ENCODE data around the gene UBE2J2. TPM values are rescaled to one million over a fixed set of nuclear protein-coding genes. Genes with fewer than 3 reads are reported as not detected.

The UBE2J2 gene
- total and polyA plus RNA-seq, 5 donors: 34.9 to 41.2 (median 38.2) TPM

- no peaks in the 10 kb centered on the region for H3K9me3 ChIP-seq (ENCODE audit: control insufficient read depth, low read length)
- DNase-seq (peak in 1 of 3 donors; percentile 49), ATAC-seq (peak in 1 of 2 donors; percentile 0)
- H3K27ac ChIP-seq (ENCODE audit: low read length): no peak overlapping the region
- 89% methylated on average over 15 of the region's 15 CpGs for WGBS
- peaks cover 19% of the 10 kb centered on the region for H3K4me1 ChIP-seq (ENCODE audit: control insufficient read depth, insufficient read depth, low read length)
- no peak overlapping the region for H3K4me3 ChIP-seq (ENCODE audit: low read length)
- no peaks in the 10 kb centered on the region for H3K27me3 ChIP-seq (ENCODE audit: control insufficient read depth, insufficient read depth)
- intact Hi-C loops (cut with DNase I): no loop called here
Observed at GRCh38 chr1:1274931-1275431, 1.3 kb upstream of the UBE2J2 start.

- no peaks in the 10 kb centered on the region for H3K27me3 ChIP-seq (ENCODE audit: control insufficient read depth, insufficient read depth)
- H3K27ac ChIP-seq (ENCODE audit: low read length): no peak overlapping the region
- intact Hi-C loops (cut with DNase I): no loop called here
- H3K4me3 ChIP-seq (ENCODE audit: low read length): peak overlapping the region; percentile 80
- 18% methylated on average over 31 of the region's 31 CpGs for WGBS
- ATAC-seq: peak in 1 of 2 donors; percentile 49
- H3K4me1 ChIP-seq (ENCODE audit: control insufficient read depth, insufficient read depth, low read length): peaks cover 19% of the 10 kb centered on the region
- DNase-seq: peak in 1 of 3 donors; percentile 54
- no peaks in the 10 kb centered on the region for H3K9me3 ChIP-seq (ENCODE audit: control insufficient read depth, low read length)
Observed at GRCh38 chr1:1274299-1274930, 761 bp upstream of the UBE2J2 start.

- H3K4me1 ChIP-seq (ENCODE audit: control insufficient read depth, insufficient read depth, low read length): peaks cover 19% of the 10 kb centered on the region
- no peaks in the 10 kb centered on the region for H3K9me3 ChIP-seq (ENCODE audit: control insufficient read depth, low read length)
- H3K27ac ChIP-seq (ENCODE audit: low read length): peak overlapping the region; percentile 76
- DNase-seq: peak in 1 of 3 donors; percentile 64
- intact Hi-C loops (cut with DNase I): no loop called here
- H3K27me3 ChIP-seq (ENCODE audit: control insufficient read depth, insufficient read depth): no peaks in the 10 kb centered on the region
- no peak for ATAC-seq
- H3K4me3 ChIP-seq (ENCODE audit: low read length): peak overlapping the region; percentile 80
- WGBS: under 1% methylated on average over 31 of the region's 31 CpGs
Observed at GRCh38 chr1:1273209-1273511, 494 bp downstream of the UBE2J2 start.

- 33% methylated on average over 43 of the region's 43 CpGs for WGBS
- peaks cover 19% of the 10 kb centered on the region for H3K4me1 ChIP-seq (ENCODE audit: control insufficient read depth, insufficient read depth, low read length)
- DNase-seq: peak in 1 of 3 donors; percentile 50
Observed at GRCh38 chr1:1272341-1273208, 1.1 kb downstream of the UBE2J2 start.

GRCh38 chr1:1270813-1271212 is 2.8 kb downstream of the UBE2J2 start:
- DNase-seq (peak in 2 of 3 donors; percentile 64 to 69), ATAC-seq (peak in 1 of 2 donors; percentile 4)
- WGBS: 48% methylated on average over 7 of the region's 7 CpGs
- Histone ChIP-seq H3K27ac (ENCODE audit: low read length) (no peak overlapping the region), H3K4me3 (ENCODE audit: low read length) (no peak overlapping the region), H3K9me3 (ENCODE audit: control insufficient read depth, low read length) (no peaks in the 10 kb centered on the region), H3K4me1 (ENCODE audit: control insufficient read depth, insufficient read depth, low read length) (peaks cover 19% of the 10 kb centered on the region), H3K27me3 (ENCODE audit: control insufficient read depth, insufficient read depth) (no peaks in the 10 kb centered on the region)
- intact Hi-C loops (cut with DNase I): no loop called here

More at GRCh38 chr1:1272341-1273208, 1.1 kb downstream of the UBE2J2 start:
- intact Hi-C loops (cut with DNase I): no loop called here
- peak overlapping the region; percentile 76 for H3K27ac ChIP-seq (ENCODE audit: low read length)
- peak overlapping the region; percentile 80 for H3K4me3 ChIP-seq (ENCODE audit: low read length)
- no peak for ATAC-seq
- no peaks in the 10 kb centered on the region for H3K27me3 ChIP-seq (ENCODE audit: control insufficient read depth, insufficient read depth)
- no peaks in the 10 kb centered on the region for H3K9me3 ChIP-seq (ENCODE audit: control insufficient read depth, low read length)

- ATAC-seq: no peak
- 96% methylated on average over 13 of the region's 13 CpGs for WGBS
- H3K27ac ChIP-seq (ENCODE audit: low read length): no peak overlapping the region
- intact Hi-C loops (cut with DNase I): no loop called here
- H3K4me1 ChIP-seq (ENCODE audit: control insufficient read depth, insufficient read depth, low read length): peaks cover 16% of the 10 kb centered on the region
- no peaks in the 10 kb centered on the region for H3K9me3 ChIP-seq (ENCODE audit: control insufficient read depth, low read length)
- DNase-seq: peak in 1 of 3 donors; percentile 51
- H3K4me3 ChIP-seq (ENCODE audit: low read length): no peak overlapping the region
- H3K27me3 ChIP-seq (ENCODE audit: control insufficient read depth, insufficient read depth): no peaks in the 10 kb centered on the region
Observed at GRCh38 chr1:1268284-1268682, 5.4 kb downstream of the UBE2J2 start.

GRCh38 chr1:1267488-1268283 is 6.0 kb downstream of the UBE2J2 start:
- intact Hi-C loops (cut with DNase I): no loop called here
- ATAC-seq (no peak), DNase-seq (peak in 1 of 3 donors; percentile 59)
- Histone ChIP-seq H3K27ac (ENCODE audit: low read length) (no peak overlapping the region), H3K9me3 (ENCODE audit: control insufficient read depth, low read length) (no peaks in the 10 kb centered on the region), H3K27me3 (ENCODE audit: control insufficient read depth, insufficient read depth) (no peaks in the 10 kb centered on the region), H3K4me1 (ENCODE audit: control insufficient read depth, insufficient read depth, low read length) (peaks cover 16% of the 10 kb centered on the region), H3K4me3 (ENCODE audit: low read length) (no peak overlapping the region)
- 94% methylated on average over 39 of the region's 39 CpGs for WGBS

- H3K4me3 ChIP-seq (ENCODE audit: low read length): no peak overlapping the region
- H3K9me3 ChIP-seq (ENCODE audit: control insufficient read depth, low read length): no peaks in the 10 kb centered on the region
- intact Hi-C loops (cut with DNase I): no loop called here
- ATAC-seq: no peak
- no peak overlapping the region for H3K27ac ChIP-seq (ENCODE audit: low read length)
- 74% methylated on average over 10 of the region's 10 CpGs for WGBS
- H3K27me3 ChIP-seq (ENCODE audit: control insufficient read depth, insufficient read depth): no peaks in the 10 kb centered on the region
- DNase-seq: no peak
- peaks cover 3% of the 10 kb centered on the region for H3K4me1 ChIP-seq (ENCODE audit: control insufficient read depth, insufficient read depth, low read length)
Observed at GRCh38 chr1:1264868-1265272, 8.8 kb downstream of the UBE2J2 start.

GRCh38 chr1:1264026-1264425 is 9.6 kb downstream of the UBE2J2 start:
- Histone ChIP-seq H3K27me3 (ENCODE audit: control insufficient read depth, insufficient read depth) (no peaks in the 10 kb centered on the region), H3K27ac (ENCODE audit: low read length) (no peak overlapping the region), H3K9me3 (ENCODE audit: control insufficient read depth, low read length) (no peaks in the 10 kb centered on the region), H3K4me1 (ENCODE audit: control insufficient read depth, insufficient read depth, low read length) (peaks cover 3% of the 10 kb centered on the region), H3K4me3 (ENCODE audit: low read length) (no peak overlapping the region)
- no peak for ATAC-seq
- intact Hi-C loops (cut with DNase I): no loop called here
- 89% methylated on average over 9 of the region's 9 CpGs for WGBS
- no peak for DNase-seq

- intact Hi-C loops (cut with DNase I): no loop called here
- Histone ChIP-seq H3K4me3 (ENCODE audit: low read length) (no peak overlapping the region), H3K27ac (ENCODE audit: low read length) (no peak overlapping the region), H3K9me3 (ENCODE audit: control insufficient read depth, low read length) (no peaks in the 10 kb centered on the region), H3K4me1 (ENCODE audit: control insufficient read depth, insufficient read depth, low read length) (peaks cover 3% of the 10 kb centered on the region), H3K27me3 (ENCODE audit: control insufficient read depth, insufficient read depth) (no peaks in the 10 kb centered on the region)
- DNase-seq (peak in 1 of 3 donors; percentile 18), ATAC-seq (no peak)
- WGBS: 93% methylated on average over 8 of the region's 8 CpGs
Observed at GRCh38 chr1:1262758-1263157, 10.9 kb downstream of the UBE2J2 start.
